Stimulated activated CD4-positive, alpha-beta T cell treated with anti-CD3 and anti-CD28 coated beads, TNF-alpha, amount 100 ng/mL, for 1 hour (primary cell): ENCODE results near the gene GFPT1.

Source experiments
- DNase-seq, 3 donors: peaks; one replicate each; pipeline ENCODE4 v3.0.0-alpha.2; 2020; ENCODE audit warnings: low read depth in 3 of 3, low spot score in 1 of 3

Gene GFPT1

DNA sequence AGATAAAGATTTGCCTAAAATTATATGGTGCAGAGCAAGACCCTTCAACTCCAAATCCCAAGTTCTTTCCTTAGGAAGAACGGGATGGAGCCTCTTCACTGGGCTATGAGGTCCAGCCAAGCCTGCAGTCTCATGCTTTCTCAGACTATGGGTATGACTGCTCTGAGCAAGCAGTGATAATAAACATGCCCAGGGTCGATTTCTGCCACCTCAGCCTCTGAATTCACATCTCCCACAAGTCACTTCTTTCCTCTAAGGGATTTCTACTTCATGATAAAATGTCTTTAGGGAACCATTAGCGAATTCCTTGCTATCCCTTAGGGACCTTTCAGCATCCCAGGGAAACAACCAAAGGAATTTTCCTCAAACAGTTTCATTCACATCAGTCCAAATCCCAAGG lies 94.8 kb downstream of the GFPT1 start:
- DNase-seq: no peak

DNA sequence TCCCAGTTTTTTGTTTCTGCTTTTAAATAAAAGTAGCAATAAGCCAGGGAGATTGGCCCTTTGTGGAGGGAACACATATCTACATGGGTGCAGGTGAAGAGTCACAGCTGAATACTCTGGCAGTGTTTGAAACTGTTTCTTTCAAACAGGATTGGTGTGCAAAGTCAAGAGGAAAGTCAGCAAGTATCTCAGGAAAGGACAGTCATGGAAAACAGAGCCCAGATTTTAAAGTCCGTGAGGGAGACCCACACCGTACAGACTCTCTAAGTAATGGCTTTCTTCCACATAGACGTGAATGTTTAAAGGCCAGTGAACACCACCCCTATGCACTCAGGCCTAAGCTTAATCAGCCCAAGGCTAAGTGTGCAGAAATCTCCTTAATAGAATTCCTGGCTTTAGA lies 95.3 kb downstream of the GFPT1 start:
- no peak for DNase-seq

DNA sequence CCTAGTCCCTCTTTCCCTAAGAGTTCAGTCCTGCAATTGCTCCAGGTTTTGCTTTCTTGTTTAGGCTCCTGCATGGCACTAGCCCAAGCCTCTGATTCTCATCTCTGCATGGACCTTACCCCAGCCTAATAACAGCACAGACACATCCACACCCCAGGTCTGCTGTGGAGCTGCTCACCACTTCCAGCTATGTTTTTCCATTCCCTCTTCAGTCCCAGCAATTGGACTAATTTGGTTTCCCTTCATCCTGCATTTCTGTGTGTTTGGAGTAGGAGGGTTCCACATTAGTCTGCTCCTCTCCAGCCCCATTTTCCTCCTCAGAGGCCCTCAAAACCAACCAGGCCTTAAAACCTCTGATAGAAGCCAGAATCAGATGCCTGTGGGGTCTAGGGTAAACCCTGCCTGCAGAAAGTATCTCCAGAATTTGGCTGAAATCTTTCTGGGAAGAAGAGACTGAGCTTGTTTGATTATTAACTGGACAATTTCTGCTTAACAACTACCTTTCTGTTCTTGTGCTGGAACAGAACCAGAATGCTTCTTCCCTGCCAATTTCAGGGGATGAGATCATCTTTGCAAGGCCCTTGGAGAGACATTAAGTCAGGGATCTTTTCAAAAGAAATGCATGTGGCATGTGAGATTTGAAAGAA lies 95.9 kb downstream of the GFPT1 start:
- no peak for DNase-seq

DNA sequence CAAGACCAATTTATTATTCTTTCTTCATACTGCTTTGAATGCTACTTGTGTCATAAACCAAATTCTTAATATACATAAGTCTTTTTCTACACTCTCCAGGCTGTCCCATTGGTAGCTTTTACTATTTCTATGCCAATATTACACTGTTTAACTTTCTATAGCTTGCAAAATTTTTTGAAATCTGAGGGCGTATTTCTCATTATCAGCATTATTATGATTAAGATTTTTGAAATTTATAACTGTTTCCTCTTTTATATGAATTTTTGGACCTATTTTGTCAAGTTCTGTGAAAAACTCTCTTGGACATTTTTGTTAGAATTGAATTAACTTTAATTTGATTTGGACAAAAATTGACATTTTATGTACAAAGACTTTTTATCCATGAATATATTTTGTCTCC lies 98.6 kb downstream of the GFPT1 start:
- DNase-seq: no peak

DNA sequence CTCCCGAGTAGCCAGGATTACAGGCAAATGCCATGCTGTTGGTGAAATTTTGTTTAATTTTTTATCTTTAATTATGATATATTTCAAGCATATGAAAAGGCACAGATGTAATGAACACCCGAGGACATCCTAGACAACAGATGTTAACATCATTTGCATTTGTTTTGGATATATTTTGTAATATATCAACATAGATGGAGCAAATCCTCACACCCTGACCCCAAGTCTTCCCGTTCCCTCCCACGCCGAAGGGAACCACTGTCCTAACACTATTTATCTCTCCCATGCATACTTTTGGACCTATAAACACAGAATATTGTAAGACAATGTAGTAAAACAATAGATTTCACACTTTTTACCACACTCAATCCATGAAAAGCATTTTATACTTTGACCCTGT lies 99.5 kb downstream of the GFPT1 start:
- DNase-seq: no peak

DNA sequence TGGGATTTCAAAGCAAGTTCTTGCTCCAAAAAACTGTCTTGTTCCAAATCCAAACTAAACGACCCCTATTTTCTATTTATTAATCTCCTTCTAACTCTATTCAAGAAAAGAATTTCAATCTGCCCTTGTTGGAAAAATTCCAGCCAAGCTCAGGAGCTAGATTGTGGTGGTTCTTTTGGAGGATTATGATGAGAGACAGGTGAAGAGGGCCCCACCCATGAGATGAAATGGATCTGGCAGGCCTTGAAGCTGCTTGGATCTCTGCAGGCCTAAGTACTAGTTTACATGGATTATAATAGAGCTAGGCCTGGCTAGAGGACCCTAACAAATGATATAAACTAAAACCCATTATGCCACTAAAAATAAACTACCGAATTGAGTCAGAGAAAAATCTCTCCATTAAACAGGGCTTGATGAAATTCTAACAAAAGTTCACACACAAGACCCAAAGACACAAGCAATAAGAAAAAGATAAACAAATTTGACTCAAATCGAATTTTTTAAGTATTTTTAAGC lies 101.6 kb downstream of the GFPT1 start:
- DNase-seq: no peak

DNA sequence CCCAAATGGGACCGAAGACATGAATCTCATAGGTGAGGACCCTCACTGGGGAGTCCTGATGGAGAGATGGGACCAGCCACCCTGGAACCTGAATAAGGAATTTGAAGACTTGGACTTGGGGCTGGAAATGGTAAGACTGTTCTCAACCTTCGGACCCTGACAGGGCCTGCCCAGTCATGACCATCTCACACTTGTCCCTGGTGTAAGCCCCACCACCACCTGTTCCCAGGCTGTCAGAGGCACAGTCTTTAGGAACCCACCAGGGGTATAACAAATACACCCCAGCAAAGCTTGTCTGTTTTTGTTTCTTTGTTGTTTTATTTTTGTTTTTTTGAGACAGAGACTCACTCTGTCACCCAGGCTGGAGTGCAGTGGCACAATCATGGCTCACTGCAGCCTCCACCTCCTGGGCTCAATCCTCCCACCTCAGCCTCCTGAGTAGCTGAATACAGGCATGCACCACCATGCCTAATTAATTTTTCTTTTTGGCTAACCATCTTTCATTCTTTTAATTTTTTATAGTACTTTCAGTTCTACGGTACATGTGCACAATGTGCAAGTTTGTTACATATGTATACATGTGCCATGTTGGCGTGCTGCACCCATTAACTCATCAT lies 106.1 kb downstream of the GFPT1 start:
- no peak for DNase-seq

DNA sequence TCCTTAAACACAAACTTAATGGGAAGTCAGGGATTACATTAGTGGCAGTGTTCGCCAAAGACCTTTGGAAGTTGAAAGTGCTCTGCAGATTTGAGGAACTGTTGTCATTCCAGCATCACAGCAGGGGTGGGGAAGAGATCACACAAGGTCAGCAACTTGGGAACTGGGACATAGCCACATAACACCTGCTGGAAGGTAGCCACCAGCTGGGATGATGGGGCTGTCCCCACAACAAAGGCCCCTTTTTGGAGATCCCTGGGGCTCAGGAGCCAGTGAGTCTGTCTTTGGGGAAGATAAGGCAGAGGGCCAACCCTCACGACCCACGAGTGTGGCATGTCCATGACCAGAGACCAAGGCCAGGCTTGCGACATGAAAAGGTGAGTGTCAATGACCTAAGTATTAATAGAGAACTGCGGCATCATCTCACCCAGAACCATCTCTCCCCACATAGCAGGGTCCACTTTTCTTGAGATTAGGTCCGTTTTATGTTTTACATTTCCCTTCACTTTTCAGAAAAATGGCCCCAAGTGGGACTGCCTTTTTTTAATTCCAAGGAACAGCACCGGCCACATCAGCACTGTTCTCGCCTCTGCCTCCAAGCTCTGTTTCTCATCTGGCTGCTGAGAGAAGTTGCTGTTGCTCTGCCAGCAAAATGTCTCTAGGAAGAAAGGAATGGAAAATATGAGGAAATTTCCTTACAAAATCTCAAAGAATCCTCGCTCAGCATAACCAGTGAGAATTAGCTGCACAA lies 106.9 kb downstream of the GFPT1 start:
- DNase-seq: no peak

DNA sequence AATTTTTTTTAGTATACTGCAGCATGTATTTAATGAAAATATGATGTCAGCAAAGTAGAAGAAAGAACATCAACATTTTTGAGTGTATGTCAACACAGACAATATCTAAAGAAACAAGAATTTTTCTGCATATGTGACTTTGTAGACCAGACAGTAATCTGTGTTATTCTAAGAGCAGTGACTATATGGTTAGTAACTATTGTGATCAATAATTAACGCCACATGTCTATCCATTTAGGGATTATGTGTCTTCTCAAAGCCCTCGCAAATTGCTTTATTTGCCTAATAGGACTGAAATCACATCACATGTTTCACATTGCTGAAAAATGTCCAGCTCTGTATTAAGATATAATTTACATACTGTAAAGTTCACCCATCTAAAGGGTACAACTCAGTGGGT lies 107.8 kb downstream of the GFPT1 start:
- DNase-seq: no peak

DNA sequence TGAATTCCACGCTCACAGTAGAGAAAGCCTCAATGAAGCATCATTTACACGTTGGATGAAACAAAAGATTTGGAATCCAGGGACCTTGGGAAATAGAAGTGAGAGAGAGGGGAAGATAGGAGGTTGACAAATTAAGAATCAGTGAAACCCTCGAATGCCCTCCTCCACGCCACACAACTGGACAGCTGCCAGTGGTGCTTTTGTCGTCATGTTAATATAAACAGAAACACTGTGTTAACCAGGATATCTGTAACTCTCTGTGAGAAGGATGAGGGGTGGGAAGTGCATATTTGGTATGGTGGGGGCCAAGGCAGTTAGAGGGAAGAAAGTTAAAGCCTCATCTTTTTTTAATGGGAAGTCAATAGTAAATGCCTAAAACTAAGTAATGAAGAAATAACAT lies 108.7 kb downstream of the GFPT1 start:
- no peak for DNase-seq

DNA sequence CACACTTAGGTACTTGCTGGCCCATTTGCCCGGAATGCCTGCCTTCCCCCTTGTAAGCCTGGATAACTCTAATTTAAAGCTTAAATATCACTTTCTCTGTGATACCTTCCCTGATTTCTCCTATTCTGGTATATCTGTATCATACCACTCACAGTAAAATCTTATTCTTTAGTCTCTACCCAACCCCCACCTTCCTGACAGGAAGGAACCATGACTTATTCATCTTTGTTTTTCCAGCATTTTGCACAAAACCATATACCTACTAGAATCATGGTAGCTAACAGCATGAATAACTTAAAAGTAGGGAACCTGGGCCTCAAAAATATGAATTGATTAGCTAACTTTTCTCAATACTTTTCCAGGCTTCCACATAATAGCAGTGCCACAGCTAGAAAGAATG lies 111.5 kb downstream of the GFPT1 start:
- DNase-seq: no peak

DNA sequence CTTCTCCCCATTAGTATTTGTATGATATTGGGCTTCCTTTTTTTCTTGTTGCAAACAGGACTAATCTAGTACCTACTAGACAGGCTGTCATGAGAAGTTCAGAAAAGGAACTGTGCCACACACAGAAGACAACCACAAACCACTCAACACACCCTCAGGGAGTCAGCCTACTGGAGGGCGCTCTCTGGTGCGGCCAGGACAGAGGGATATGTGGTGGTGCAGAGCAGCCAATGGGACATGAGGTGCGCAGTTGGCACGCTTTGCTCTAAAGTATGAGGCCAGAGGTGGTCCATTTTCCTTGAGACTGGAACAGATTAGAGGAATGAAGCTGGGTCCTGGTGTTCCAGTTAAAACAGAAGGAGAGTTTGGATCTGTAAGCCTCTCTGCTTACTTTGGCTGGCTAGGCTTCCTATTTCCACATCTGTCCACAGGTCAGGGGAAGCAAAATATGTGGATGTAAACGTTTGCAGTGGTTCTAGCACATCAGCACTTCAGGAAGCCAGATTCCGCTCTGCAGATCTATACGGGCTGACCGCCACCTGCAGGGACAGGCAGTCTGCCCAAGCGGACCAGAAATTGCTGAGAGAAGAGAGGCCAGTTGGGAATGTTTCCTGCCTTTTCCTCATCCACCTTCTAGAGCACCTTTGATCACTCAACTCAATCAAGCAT lies 114.1 kb downstream of the GFPT1 start:
- DNase-seq: no peak

DNA sequence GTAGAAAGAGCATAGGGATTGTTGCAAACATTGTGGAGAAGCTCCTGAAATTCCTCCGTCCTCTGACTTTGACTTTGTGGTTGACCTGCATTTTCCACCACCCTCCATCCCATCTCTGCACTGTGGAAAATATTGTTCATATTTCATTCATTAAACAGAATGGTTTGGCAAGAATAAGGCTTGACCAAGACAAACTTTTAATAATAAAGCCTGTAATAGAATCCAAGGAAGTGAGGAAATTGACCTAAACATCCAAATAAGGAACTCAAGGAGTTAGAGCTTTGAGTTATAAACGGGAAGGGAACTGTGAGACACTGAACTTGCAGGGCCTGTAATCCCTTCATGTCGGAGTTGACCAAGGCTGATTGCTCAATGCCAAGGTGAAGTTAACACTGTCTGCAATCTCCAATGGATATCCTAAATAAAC lies 115.2 kb downstream of the GFPT1 start:
- DNase-seq: no peak
